Fibroblast of lung (primary cell): ENCODE results near the gene RIN3. TPM values are rescaled to one million over a fixed set of nuclear protein-coding genes. Genes with fewer than 3 reads are reported as not detected.

Source experiments
- DNase-seq, 2 donors: peaks; one replicate each; pipeline versions ENCODE4 v3.0.0 to v3.0.0-alpha.2; 2010; ENCODE audit warnings: low read depth in 2 of 2
- H2AFZ ChIP-seq: 2 replicates; pipeline ENCODE4 v1.5.1; 2012; ENCODE audit warnings: low read length, control low read depth, inconsistent platforms
- H3K27ac ChIP-seq: 2 replicates; pipeline ENCODE4 v1.5.1; 2011; ENCODE audit warnings: low read length, control low read depth; ENCODE audit not compliant: insufficient read depth
- H3K27me3 ChIP-seq: 2 replicates; pipeline ENCODE4 v1.5.1; 2011; ENCODE audit warnings: mild to moderate bottlenecking, low read length; ENCODE audit not compliant: control insufficient read depth, insufficient read depth
- H3K36me3 ChIP-seq: 2 replicates; pipeline ENCODE4 v1.5.1; 2011; ENCODE audit warnings: low read length; ENCODE audit not compliant: control insufficient read depth, insufficient read depth
- H3K4me1 ChIP-seq: 2 replicates; pipeline ENCODE4 v1.5.1; 2011; ENCODE audit warnings: low read length; ENCODE audit not compliant: control insufficient read depth, insufficient read depth; ENCODE audit errors: extremely low read depth
- H3K4me2 ChIP-seq: 2 replicates; pipeline ENCODE4 v1.5.1; 2011; ENCODE audit warnings: low read length, control low read depth; ENCODE audit not compliant: insufficient read depth; ENCODE audit errors: extremely low read depth
- H3K4me3 ChIP-seq, 4 experiments: fragments of 200-600 bp in 1 of 4; sonication (generic) in 1 of 4; replicated peaks in 1 of 4; 2 replicates each; pipeline ENCODE4 v1.5.1; 2011 to 2016; ENCODE audit warnings: low read length in 4 of 4, low read depth in 3 of 4, mild to moderate bottlenecking in 3 of 4, control low read depth in 2 of 4, inconsistent platforms in 1 of 4, mixed read lengths in 1 of 4; ENCODE audit not compliant: insufficient read depth in 1 of 4; ENCODE audit errors: control extremely low read depth in 1 of 4
- H3K79me2 ChIP-seq: 2 replicates; pipeline ENCODE4 v1.5.1; 2012; ENCODE audit warnings: mild to moderate bottlenecking, low read length, inconsistent platforms; ENCODE audit not compliant: control insufficient read depth, insufficient read depth
- H3K9ac ChIP-seq: 2 replicates; pipeline ENCODE4 v1.5.1; 2011; ENCODE audit warnings: mild to moderate bottlenecking, low read length, control low read depth; ENCODE audit not compliant: insufficient read depth
- H3K9me3 ChIP-seq: 2 replicates; pipeline ENCODE4 v1.5.1; 2012; ENCODE audit warnings: low read depth, low read length; ENCODE audit not compliant: control insufficient read depth, insufficient read depth
- H4K20me1 ChIP-seq: 2 replicates; pipeline ENCODE4 v1.5.1; 2011; ENCODE audit warnings: low read length; ENCODE audit not compliant: control insufficient read depth, insufficient read depth; ENCODE audit errors: extremely low read depth
- EZH2 ChIP-seq: IDR thresholded peaks from 2 replicates; pipeline ENCODE4 v1.5.1; 2012; ENCODE audit warnings: low read length, control low read depth, mild to moderate bottlenecking; ENCODE audit errors: missing control alignments
- polyA plus RNA-seq, 2 donors: library from polyadenylated mRNA; depleted of rRNA in 1 of 2; stranded (reverse) in 1 of 2; unstranded in 1 of 2; fragments of >200 nt; gene quantifications; 2 replicates each; pipeline ENCODE4 v1.2.1, GENCODE V29; 2011 to 2012; ENCODE audit warnings: missing spikeins in 1 of 2
- total RNA-seq: library from RNA; depleted of rRNA; stranded (reverse); fragments of >200 nt; gene quantifications from 2 replicates; pipeline ENCODE4 v1.2.1, GENCODE V29; 2014
- TF ChIP-seq, protein P1 (sequence below), 2 donors: IDR thresholded peaks in 1 of 2; conservative IDR thresholded peaks in 1 of 2; 1 replicate in 1 of 2; 2 replicates in 1 of 2; pipeline ENCODE4 v1.5.1; 2011 to 2012; ENCODE audit warnings: low read length in 2 of 2, control low read depth in 1 of 2, inconsistent platforms in 1 of 2, low read depth in 1 of 2, mild to moderate bottlenecking in 1 of 2

Gene RIN3
- total and polyA plus RNA-seq, 2 donors (not counting 1 experiment from before 2014, with no cell fraction given), result 8.9 to 9.2 TPM

DNA sequence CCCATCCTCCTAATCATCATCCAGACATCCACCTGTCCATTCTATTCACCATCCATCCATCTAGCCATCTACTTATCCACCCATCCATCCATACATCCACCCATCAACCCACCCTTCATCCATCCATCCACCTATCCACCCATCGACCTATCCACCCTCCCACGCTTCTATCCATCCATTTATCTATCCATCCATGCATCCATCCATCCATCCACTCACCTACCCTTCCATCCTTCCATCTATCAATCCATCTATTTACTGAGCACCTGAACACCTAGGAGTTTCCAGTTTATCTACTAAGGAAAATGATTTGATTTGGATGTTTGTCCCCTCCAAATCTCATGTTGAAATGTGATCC lies 7.5 kb downstream of the RIN3 start:
- TF ChIP-seq, protein P1, sequence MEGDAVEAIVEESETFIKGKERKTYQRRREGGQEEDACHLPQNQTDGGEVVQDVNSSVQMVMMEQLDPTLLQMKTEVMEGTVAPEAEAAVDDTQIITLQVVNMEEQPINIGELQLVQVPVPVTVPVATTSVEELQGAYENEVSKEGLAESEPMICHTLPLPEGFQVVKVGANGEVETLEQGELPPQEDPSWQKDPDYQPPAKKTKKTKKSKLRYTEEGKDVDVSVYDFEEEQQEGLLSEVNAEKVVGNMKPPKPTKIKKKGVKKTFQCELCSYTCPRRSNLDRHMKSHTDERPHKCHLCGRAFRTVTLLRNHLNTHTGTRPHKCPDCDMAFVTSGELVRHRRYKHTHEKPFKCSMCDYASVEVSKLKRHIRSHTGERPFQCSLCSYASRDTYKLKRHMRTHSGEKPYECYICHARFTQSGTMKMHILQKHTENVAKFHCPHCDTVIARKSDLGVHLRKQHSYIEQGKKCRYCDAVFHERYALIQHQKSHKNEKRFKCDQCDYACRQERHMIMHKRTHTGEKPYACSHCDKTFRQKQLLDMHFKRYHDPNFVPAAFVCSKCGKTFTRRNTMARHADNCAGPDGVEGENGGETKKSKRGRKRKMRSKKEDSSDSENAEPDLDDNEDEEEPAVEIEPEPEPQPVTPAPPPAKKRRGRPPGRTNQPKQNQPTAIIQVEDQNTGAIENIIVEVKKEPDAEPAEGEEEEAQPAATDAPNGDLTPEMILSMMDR (conservative IDR thresholded peaks at IDR 0.05 in 1 of 2, IDR thresholded peaks at IDR 0.05 in 1 of 2; ENCODE audit: low read depth in 1 of 2, low read length in 2 of 2), result no peak
- H3K27me3 ChIP-seq, result no peaks in the 10 kb centered on the region
- no peak overlapping the region for H3K4me3 ChIP-seq
- no peak overlapping the region for H2AFZ ChIP-seq
- no peak overlapping the region for H3K9ac ChIP-seq
- no peaks in the 10 kb centered on the region for H3K9me3 ChIP-seq
- H3K27ac ChIP-seq, result no peak overlapping the region
- peaks cover 46% of the 10 kb centered on the region for H3K79me2 ChIP-seq
- no peak overlapping the region for H3K4me2 ChIP-seq
- no peaks in the 10 kb centered on the region for H4K20me1 ChIP-seq
- DNase-seq, result no peak
- H3K36me3 ChIP-seq, result no peaks in the 10 kb centered on the region
- H3K4me1 ChIP-seq, result no peaks in the 10 kb centered on the region

- Histone ChIP-seq H3K79me2 (peaks cover 35% of the 10 kb centered on the region), H3K4me3 (no peak overlapping the region), H3K27me3 (no peaks in the 10 kb centered on the region), H4K20me1 (no peaks in the 10 kb centered on the region), H3K27ac (no peak overlapping the region), H3K9me3 (no peaks in the 10 kb centered on the region), H3K4me2 (no peak overlapping the region), H2AFZ (no peak overlapping the region), H3K36me3 (no peaks in the 10 kb centered on the region), H3K4me1 (peaks cover 7% of the 10 kb centered on the region), H3K9ac (no peak overlapping the region)
- no peak for DNase-seq
- no peak for TF ChIP-seq EZH2
- TF ChIP-seq, protein P1 (conservative IDR thresholded peaks at IDR 0.05 in 1 of 2, IDR thresholded peaks at IDR 0.05 in 1 of 2; ENCODE audit: low read depth in 1 of 2, low read length in 2 of 2), result no peak
These were observed 10.2 kb downstream of the RIN3 start for GRCh38 chr14:92523752-92524151.

GRCh38 chr14:92524602-92525185 lies 11.1 kb downstream of the RIN3 start:
- Histone ChIP-seq H3K27ac (no peak overlapping the region), H3K27me3 (no peaks in the 10 kb centered on the region), H3K36me3 (no peaks in the 10 kb centered on the region), H3K9me3 (no peaks in the 10 kb centered on the region), H3K9ac (no peak overlapping the region), H4K20me1 (no peaks in the 10 kb centered on the region), H3K79me2 (peaks cover 33% of the 10 kb centered on the region), H3K4me2 (no peak overlapping the region), H3K4me3 (no peak overlapping the region), H3K4me1 (peaks cover 7% of the 10 kb centered on the region), H2AFZ (no peak overlapping the region)
- TF ChIP-seq EZH2, result no peak
- TF ChIP-seq, protein P1 (conservative IDR thresholded peaks at IDR 0.05 in 1 of 2, IDR thresholded peaks at IDR 0.05 in 1 of 2; ENCODE audit: low read depth in 1 of 2, low read length in 2 of 2), result no peak
- no peak for DNase-seq
